ENCODE results near the gene FCN1.

Gene FCN1

GRCh38 chr9:134899818-134900217 lies 17.9 kb downstream of the FCN1 start:
- no peaks in the 10 kb centered on the region for H3K27me3 ChIP-seq (ENCODE audit: insufficient read depth, low read length)
- no peak overlapping the region for H3K9ac ChIP-seq (ENCODE audit: low read depth, low read length)
- H3K36me3 ChIP-seq (ENCODE audit: insufficient read depth, low read depth, low read length), result no peaks in the 10 kb centered on the region
- no peaks in the 10 kb centered on the region for H3K4me1 ChIP-seq (ENCODE audit: insufficient read depth, low read length)
- H3K4me3 ChIP-seq (ENCODE audit: low read length), result no peak overlapping the region
- no peak overlapping the region for H3K27ac ChIP-seq (ENCODE audit: low read length)
- H3K9me3 ChIP-seq (ENCODE audit: insufficient read depth, low read depth, low read length), result peaks cover 5% of the 10 kb centered on the region

- Histone ChIP-seq H3K9me3 (ENCODE audit: insufficient read depth, low read depth, low read length) (peaks cover 11% of the 10 kb centered on the region), H3K36me3 (ENCODE audit: insufficient read depth, low read depth, low read length) (no peaks in the 10 kb centered on the region), H3K27me3 (ENCODE audit: insufficient read depth, low read length) (no peaks in the 10 kb centered on the region), H3K27ac (ENCODE audit: low read length) (no peak overlapping the region), H3K4me1 (ENCODE audit: insufficient read depth, low read length) (no peaks in the 10 kb centered on the region), H3K9ac (ENCODE audit: low read depth, low read length) (no peak overlapping the region), H3K4me3 (ENCODE audit: low read length) (no peak overlapping the region)
Observed at GRCh38 chr9:134899168-134899567, 18.5 kb downstream of the FCN1 start.

GRCh38 chr9:134898319-134898718 lies 19.4 kb downstream of the FCN1 start:
- Histone ChIP-seq H3K4me1 (ENCODE audit: insufficient read depth, low read length) (no peaks in the 10 kb centered on the region), H3K27ac (ENCODE audit: low read length) (no peak overlapping the region), H3K4me3 (ENCODE audit: low read length) (no peak overlapping the region), H3K9ac (ENCODE audit: low read depth, low read length) (no peak overlapping the region), H3K36me3 (ENCODE audit: insufficient read depth, low read depth, low read length) (no peaks in the 10 kb centered on the region), H3K9me3 (ENCODE audit: insufficient read depth, low read depth, low read length) (peaks cover 14% of the 10 kb centered on the region), H3K27me3 (ENCODE audit: insufficient read depth, low read length) (no peaks in the 10 kb centered on the region)

- Histone ChIP-seq H3K4me1 (ENCODE audit: insufficient read depth, low read length) (no peaks in the 10 kb centered on the region), H3K9ac (ENCODE audit: low read depth, low read length) (no peak overlapping the region), H3K4me3 (ENCODE audit: low read length) (no peak overlapping the region), H3K27ac (ENCODE audit: low read length) (no peak overlapping the region), H3K9me3 (ENCODE audit: insufficient read depth, low read depth, low read length) (peaks cover 14% of the 10 kb centered on the region), H3K27me3 (ENCODE audit: insufficient read depth, low read length) (no peaks in the 10 kb centered on the region), H3K36me3 (ENCODE audit: insufficient read depth, low read depth, low read length) (no peaks in the 10 kb centered on the region)
Observed at GRCh38 chr9:134897584-134898170, 20.0 kb downstream of the FCN1 start.

- Histone ChIP-seq H3K9ac (ENCODE audit: low read depth, low read length) (no peak overlapping the region), H3K27me3 (ENCODE audit: insufficient read depth, low read length) (no peaks in the 10 kb centered on the region), H3K9me3 (ENCODE audit: insufficient read depth, low read depth, low read length) (peaks cover 14% of the 10 kb centered on the region), H3K4me3 (ENCODE audit: low read length) (no peak overlapping the region), H3K36me3 (ENCODE audit: insufficient read depth, low read depth, low read length) (no peaks in the 10 kb centered on the region), H3K27ac (ENCODE audit: low read length) (no peak overlapping the region), H3K4me1 (ENCODE audit: insufficient read depth, low read length) (no peaks in the 10 kb centered on the region)
Observed at GRCh38 chr9:134896834-134897583, 20.7 kb downstream of the FCN1 start.

- Histone ChIP-seq H3K27me3 (ENCODE audit: insufficient read depth, low read length) (no peaks in the 10 kb centered on the region), H3K9me3 (ENCODE audit: insufficient read depth, low read depth, low read length) (peaks cover 14% of the 10 kb centered on the region), H3K4me1 (ENCODE audit: insufficient read depth, low read length) (no peaks in the 10 kb centered on the region), H3K36me3 (ENCODE audit: insufficient read depth, low read depth, low read length) (no peaks in the 10 kb centered on the region), H3K9ac (ENCODE audit: low read depth, low read length) (no peak overlapping the region), H3K4me3 (ENCODE audit: low read length) (no peak overlapping the region), H3K27ac (ENCODE audit: low read length) (no peak overlapping the region)
Observed at GRCh38 chr9:134895908-134896833, 21.5 kb downstream of the FCN1 start.

- H3K36me3 ChIP-seq (ENCODE audit: insufficient read depth, low read depth, low read length), result no peaks in the 10 kb centered on the region
- peaks cover 14% of the 10 kb centered on the region for H3K9me3 ChIP-seq (ENCODE audit: insufficient read depth, low read depth, low read length)
- H3K4me3 ChIP-seq (ENCODE audit: low read length), result no peak overlapping the region
- no peak overlapping the region for H3K27ac ChIP-seq (ENCODE audit: low read length)
- H3K27me3 ChIP-seq (ENCODE audit: insufficient read depth, low read length), result no peaks in the 10 kb centered on the region
- no peak overlapping the region for H3K9ac ChIP-seq (ENCODE audit: low read depth, low read length)
- H3K4me1 ChIP-seq (ENCODE audit: insufficient read depth, low read length), result no peaks in the 10 kb centered on the region
Observed at GRCh38 chr9:134895567-134895907, 22.2 kb downstream of the FCN1 start.

GRCh38 chr9:134895097-134895496 lies 22.6 kb downstream of the FCN1 start:
- Histone ChIP-seq H3K9ac (ENCODE audit: low read depth, low read length) (no peak overlapping the region), H3K4me3 (ENCODE audit: low read length) (no peak overlapping the region), H3K27ac (ENCODE audit: low read length) (no peak overlapping the region), H3K9me3 (ENCODE audit: insufficient read depth, low read depth, low read length) (peaks cover 14% of the 10 kb centered on the region), H3K36me3 (ENCODE audit: insufficient read depth, low read depth, low read length) (no peaks in the 10 kb centered on the region), H3K4me1 (ENCODE audit: insufficient read depth, low read length) (no peaks in the 10 kb centered on the region), H3K27me3 (ENCODE audit: insufficient read depth, low read length) (no peaks in the 10 kb centered on the region)

- H3K9ac ChIP-seq (ENCODE audit: low read depth, low read length), result no peak overlapping the region
- H3K4me3 ChIP-seq (ENCODE audit: low read length), result no peak overlapping the region
- no peaks in the 10 kb centered on the region for H3K27me3 ChIP-seq (ENCODE audit: insufficient read depth, low read length)
- H3K27ac ChIP-seq (ENCODE audit: low read length), result no peak overlapping the region
- H3K4me1 ChIP-seq (ENCODE audit: insufficient read depth, low read length), result no peaks in the 10 kb centered on the region
- H3K36me3 ChIP-seq (ENCODE audit: insufficient read depth, low read depth, low read length), result no peaks in the 10 kb centered on the region
- H3K9me3 ChIP-seq (ENCODE audit: insufficient read depth, low read depth, low read length), result peaks cover 14% of the 10 kb centered on the region
Observed at GRCh38 chr9:134894136-134894860, 23.4 kb downstream of the FCN1 start.

GRCh38 chr9:134892820-134893420 lies 24.8 kb downstream of the FCN1 start:
- no peak overlapping the region for H3K9ac ChIP-seq (ENCODE audit: low read depth, low read length)
- peaks cover 14% of the 10 kb centered on the region for H3K9me3 ChIP-seq (ENCODE audit: insufficient read depth, low read depth, low read length)
- H3K4me1 ChIP-seq (ENCODE audit: insufficient read depth, low read length), result no peaks in the 10 kb centered on the region
- H3K27me3 ChIP-seq (ENCODE audit: insufficient read depth, low read length), result no peaks in the 10 kb centered on the region
- H3K27ac ChIP-seq (ENCODE audit: low read length), result no peak overlapping the region
- no peak overlapping the region for H3K4me3 ChIP-seq (ENCODE audit: low read length)
- H3K36me3 ChIP-seq (ENCODE audit: insufficient read depth, low read depth, low read length), result no peaks in the 10 kb centered on the region

- Histone ChIP-seq H3K4me3 (ENCODE audit: low read length) (no peak overlapping the region), H3K27me3 (ENCODE audit: insufficient read depth, low read length) (no peaks in the 10 kb centered on the region), H3K4me1 (ENCODE audit: insufficient read depth, low read length) (no peaks in the 10 kb centered on the region), H3K9me3 (ENCODE audit: insufficient read depth, low read depth, low read length) (peaks cover 14% of the 10 kb centered on the region), H3K36me3 (ENCODE audit: insufficient read depth, low read depth, low read length) (no peaks in the 10 kb centered on the region), H3K27ac (ENCODE audit: low read length) (no peak overlapping the region), H3K9ac (ENCODE audit: low read depth, low read length) (no peak overlapping the region)
Observed at GRCh38 chr9:134892221-134892620, 25.5 kb downstream of the FCN1 start.

All from iPS-20b (cell line).